ENCODE data around the gene BCO2. TPM values are rescaled to one million over a fixed set of nuclear protein-coding genes. Genes with fewer than 3 reads are reported as not detected.

BCO2 gene
- total RNA-seq, 4 donors from 2014 or later = 4.4 to 33.6 (median 18.3) TPM

GRCh38 chr11:112223754-112224532, 48.6 kb downstream of the BCO2 start:
- TF ChIP-seq, protein P1, sequence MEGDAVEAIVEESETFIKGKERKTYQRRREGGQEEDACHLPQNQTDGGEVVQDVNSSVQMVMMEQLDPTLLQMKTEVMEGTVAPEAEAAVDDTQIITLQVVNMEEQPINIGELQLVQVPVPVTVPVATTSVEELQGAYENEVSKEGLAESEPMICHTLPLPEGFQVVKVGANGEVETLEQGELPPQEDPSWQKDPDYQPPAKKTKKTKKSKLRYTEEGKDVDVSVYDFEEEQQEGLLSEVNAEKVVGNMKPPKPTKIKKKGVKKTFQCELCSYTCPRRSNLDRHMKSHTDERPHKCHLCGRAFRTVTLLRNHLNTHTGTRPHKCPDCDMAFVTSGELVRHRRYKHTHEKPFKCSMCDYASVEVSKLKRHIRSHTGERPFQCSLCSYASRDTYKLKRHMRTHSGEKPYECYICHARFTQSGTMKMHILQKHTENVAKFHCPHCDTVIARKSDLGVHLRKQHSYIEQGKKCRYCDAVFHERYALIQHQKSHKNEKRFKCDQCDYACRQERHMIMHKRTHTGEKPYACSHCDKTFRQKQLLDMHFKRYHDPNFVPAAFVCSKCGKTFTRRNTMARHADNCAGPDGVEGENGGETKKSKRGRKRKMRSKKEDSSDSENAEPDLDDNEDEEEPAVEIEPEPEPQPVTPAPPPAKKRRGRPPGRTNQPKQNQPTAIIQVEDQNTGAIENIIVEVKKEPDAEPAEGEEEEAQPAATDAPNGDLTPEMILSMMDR (IDR thresholded peaks at IDR 0.05) = no peak
- DNase-seq (ENCODE audit: low spot score) = no peak

GRCh38 chr11:112225753-112226061, 50.4 kb downstream of the BCO2 start:
- DNase-seq (ENCODE audit: low spot score) (no peak), ATAC-seq (ENCODE audit: low FRiP score) (no peak)
- TF ChIP-seq, protein P1 (IDR thresholded peaks at IDR 0.05) = no peak

More at GRCh38 chr11:112223754-112224532, 48.6 kb downstream of the BCO2 start:
- ATAC-seq (ENCODE audit: low FRiP score) = no peak

DNA sequence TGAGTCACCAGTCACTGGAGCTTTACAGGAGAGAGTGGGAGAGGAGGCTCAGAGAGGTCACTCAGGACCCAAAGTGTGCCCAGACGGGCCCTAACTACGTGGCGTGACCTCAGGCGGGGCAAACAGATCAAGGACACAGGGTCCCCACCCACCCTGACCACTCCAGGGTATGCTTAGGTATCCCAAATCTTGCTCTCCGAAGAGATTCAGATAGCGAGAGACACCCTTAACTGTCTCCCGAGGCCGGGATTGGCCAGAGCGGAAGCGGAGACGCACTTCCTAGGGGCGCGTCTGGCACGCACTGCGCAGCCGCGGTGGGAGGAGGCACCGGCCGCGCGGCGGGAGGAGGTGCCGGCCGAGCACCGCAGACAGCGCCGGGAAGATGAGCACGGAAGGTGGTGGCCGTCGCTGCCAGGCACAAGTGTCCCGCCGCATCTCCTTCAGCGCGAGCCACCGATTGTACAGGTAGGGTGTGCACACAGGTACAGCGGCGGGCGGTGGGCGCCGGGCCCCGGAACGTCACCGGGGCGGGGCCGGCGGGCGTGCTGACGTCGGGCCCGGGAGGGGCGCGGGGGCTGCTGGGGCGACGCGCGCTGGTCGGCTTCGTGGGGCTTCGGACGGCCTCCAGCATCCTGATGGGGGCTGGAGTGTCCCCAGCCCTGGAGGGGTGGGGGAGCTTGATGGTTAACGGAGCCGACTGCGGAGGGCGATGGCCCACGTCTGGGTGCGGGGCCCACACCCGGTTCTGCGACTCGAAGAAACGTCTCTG, 50.9 kb downstream of the BCO2 start, which contains the start of gene PTS:
TSS of gene PTS (plus strand) at position 367 of the 769 bp plus-strand sequence. CDS start at position 383, 16 bp downstream.
- peak; percentile 54 for DNase-seq (ENCODE audit: low spot score)
- peak; percentile 97 for ATAC-seq (ENCODE audit: low FRiP score)
- TF ChIP-seq, protein P1 (IDR thresholded peaks at IDR 0.05) = no peak

DNA sequence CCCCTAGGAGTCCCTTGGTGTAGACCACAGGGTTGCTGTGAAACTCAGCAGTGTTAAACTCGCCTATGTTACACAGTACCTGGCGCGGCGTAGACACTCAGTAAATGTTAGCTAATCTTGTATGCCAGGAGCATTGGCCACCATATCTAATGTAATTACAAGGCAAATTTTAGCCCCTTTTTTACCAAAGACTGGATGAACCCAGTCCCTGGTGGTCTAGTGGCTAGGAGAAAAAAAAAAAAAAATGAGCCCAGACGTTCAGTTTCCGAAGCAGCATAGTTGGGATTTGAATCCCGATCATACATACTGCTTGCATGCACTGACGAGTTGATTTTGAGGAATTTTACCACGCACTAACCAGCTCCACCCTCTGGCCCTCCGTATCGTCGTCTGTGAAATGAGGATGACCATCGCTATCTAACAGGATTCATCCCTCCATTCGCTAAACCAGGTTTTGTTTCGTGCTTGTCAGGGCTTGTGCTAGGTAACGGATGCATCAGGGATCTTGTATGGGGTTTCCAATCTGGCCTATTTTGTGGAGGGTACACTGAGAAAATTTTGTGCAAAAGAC, 51.6 kb downstream of the BCO2 start:
- TF ChIP-seq, protein P1 (IDR thresholded peaks at IDR 0.05) = no peak
- DNase-seq (ENCODE audit: low spot score) (no peak), ATAC-seq (ENCODE audit: low FRiP score) (peak; percentile 43)

DNA sequence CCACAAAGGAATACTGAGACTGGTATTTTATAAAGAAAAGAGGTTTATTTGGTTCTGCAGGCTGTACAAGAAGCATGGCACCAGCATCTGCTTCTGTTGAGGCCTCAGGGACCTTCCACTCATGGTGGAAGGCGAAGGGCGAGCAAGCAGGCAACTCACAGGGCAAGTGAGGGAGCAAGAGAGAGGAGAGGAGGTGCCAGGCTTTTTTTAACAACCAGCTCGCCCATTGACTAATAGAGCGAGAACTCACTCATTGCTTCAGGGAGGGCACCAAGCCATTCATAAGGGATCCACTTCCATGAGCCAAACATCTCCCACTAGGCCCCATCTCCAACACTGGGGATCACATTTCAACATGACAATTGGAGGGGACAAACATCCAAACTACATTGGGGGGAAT, 52.2 kb downstream of the BCO2 start:
- TF ChIP-seq, protein P1 (IDR thresholded peaks at IDR 0.05) = no peak
- DNase-seq (ENCODE audit: low spot score) (no peak), ATAC-seq (ENCODE audit: low FRiP score) (no peak)

- DNase-seq (ENCODE audit: low spot score) = no peak
- no peak for ATAC-seq (ENCODE audit: low FRiP score)
- TF ChIP-seq, protein P1 (IDR thresholded peaks at IDR 0.05) = no peak
Measured at GRCh38 chr11:112228706-112229105, 53.4 kb downstream of the BCO2 start.
